Measurements from ENCODE around the gene ZNF331. TPM values are rescaled to one million over a fixed set of nuclear protein-coding genes. Genes with fewer than 3 reads are reported as not detected.

ZNF331 gene
- total RNA-seq, 1 experiment from 2014 or later, result 56.7 TPM

DNA sequence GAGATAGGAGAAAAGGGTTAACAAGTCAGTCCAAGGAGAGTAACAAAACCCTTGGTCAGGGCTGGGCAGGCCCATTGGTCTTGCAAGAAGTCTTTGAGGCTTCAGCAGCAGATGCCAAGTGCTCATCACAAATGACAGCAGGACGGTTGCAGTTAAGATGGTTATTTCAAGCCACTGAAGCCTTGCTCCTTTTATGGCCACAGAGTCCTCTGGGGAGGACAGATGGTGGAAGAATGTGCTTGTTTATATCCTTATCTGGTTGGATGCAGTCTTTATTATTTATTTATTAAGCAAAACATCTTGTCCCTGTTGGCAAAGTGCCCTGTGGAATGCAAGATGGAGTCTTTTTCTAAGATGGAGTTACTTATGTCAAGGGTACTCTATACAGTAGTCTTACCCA, 19.2 kb upstream of the ZNF331 start (continued):
- TF ChIP-seq, protein P1, sequence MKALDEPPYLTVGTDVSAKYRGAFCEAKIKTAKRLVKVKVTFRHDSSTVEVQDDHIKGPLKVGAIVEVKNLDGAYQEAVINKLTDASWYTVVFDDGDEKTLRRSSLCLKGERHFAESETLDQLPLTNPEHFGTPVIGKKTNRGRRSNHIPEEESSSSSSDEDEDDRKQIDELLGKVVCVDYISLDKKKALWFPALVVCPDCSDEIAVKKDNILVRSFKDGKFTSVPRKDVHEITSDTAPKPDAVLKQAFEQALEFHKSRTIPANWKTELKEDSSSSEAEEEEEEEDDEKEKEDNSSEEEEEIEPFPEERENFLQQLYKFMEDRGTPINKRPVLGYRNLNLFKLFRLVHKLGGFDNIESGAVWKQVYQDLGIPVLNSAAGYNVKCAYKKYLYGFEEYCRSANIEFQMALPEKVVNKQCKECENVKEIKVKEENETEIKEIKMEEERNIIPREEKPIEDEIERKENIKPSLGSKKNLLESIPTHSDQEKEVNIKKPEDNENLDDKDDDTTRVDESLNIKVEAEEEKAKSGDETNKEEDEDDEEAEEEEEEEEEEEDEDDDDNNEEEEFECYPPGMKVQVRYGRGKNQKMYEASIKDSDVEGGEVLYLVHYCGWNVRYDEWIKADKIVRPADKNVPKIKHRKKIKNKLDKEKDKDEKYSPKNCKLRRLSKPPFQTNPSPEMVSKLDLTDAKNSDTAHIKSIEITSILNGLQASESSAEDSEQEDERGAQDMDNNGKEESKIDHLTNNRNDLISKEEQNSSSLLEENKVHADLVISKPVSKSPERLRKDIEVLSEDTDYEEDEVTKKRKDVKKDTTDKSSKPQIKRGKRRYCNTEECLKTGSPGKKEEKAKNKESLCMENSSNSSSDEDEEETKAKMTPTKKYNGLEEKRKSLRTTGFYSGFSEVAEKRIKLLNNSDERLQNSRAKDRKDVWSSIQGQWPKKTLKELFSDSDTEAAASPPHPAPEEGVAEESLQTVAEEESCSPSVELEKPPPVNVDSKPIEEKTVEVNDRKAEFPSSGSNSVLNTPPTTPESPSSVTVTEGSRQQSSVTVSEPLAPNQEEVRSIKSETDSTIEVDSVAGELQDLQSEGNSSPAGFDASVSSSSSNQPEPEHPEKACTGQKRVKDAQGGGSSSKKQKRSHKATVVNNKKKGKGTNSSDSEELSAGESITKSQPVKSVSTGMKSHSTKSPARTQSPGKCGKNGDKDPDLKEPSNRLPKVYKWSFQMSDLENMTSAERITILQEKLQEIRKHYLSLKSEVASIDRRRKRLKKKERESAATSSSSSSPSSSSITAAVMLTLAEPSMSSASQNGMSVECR (CRISPR knock-in tag; IDR thresholded peaks at IDR 0.05; ENCODE audit: borderline replicate concordance), result no peak
- TF ChIP-seq ATF1 (CRISPR knock-in tag; IDR thresholded peaks at IDR 0.05), result no peak

DNA sequence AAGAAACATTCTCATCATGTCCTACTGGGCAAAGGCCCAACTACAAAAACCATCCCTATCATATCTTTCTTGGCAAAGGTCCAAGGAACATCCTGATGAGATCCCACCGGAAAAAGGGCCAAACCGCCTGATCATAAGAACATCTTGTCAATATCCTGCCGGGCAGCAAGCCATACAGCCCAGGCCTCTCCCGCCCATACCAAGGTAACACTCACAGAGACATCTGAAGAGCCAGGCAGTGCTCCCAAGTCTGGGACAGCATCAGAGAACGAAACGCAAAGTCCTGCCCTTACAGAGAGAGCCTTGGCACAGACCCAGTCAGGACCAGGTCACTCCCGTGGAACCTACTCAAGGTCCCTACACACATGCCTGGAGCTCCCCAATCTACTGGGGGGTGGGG, 18.5 kb upstream of the ZNF331 start:
- no peaks in the 10 kb centered on the region for H3K27me3 Mint-ChIP-seq (ENCODE audit: low read depth)
- H3K4me3 Mint-ChIP-seq, result no peak overlapping the region
- peaks cover 27% of the 10 kb centered on the region for H3K36me3 Mint-ChIP-seq
- H3K9me3 Mint-ChIP-seq, result peaks cover 9% of the 10 kb centered on the region
- ATAC-seq (no peak), DNase-seq (ENCODE audit: low spot score) (no peak)
- H3K4me1 Mint-ChIP-seq, result peaks cover 14% of the 10 kb centered on the region
- ChIA-PET CTCF (interaction anchor here (1.1 to 1.7 kb wide), 2 partner anchors 227 to 274 kb away, joined by 5 to 11 read pairs; no protein-coding TSS in a partner anchor), POLR2A (no interaction called here)
- peak overlapping the region; percentile 35 for H3K27ac Mint-ChIP-seq
- TF ChIP-seq, protein P2, sequence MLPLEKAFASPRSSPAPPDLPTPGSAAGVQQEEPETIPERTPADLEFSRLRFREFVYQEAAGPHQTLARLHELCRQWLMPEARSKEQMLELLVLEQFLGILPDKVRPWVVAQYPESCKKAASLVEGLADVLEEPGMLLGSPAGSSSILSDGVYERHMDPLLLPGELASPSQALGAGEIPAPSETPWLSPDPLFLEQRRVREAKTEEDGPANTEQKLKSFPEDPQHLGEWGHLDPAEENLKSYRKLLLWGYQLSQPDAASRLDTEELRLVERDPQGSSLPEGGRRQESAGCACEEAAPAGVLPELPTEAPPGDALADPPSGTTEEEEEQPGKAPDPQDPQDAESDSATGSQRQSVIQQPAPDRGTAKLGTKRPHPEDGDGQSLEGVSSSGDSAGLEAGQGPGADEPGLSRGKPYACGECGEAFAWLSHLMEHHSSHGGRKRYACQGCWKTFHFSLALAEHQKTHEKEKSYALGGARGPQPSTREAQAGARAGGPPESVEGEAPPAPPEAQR (CRISPR knock-in tag; IDR thresholded peaks at IDR 0.05), result no peak
- TF ChIP-seq IRF2 (CRISPR knock-in tag; IDR thresholded peaks at IDR 0.05; ENCODE audit: borderline replicate concordance, low read depth), result no peak
- no peak for TF ChIP-seq SP1 (CRISPR knock-in tag; conservative IDR thresholded peaks at IDR 0.05)
- TF ChIP-seq OVOL2 (CRISPR knock-in tag; IDR thresholded peaks at IDR 0.05; ENCODE audit: borderline replicate concordance), result no peak
- TF ChIP-seq SMAD4 (CRISPR knock-in tag; IDR thresholded peaks at IDR 0.05), result no peak
- TF ChIP-seq ZNF396 (CRISPR knock-in tag; IDR thresholded peaks at IDR 0.05; ENCODE audit: borderline replicate concordance), result no peak
- TF ChIP-seq ETV6 (CRISPR knock-in tag; IDR thresholded peaks at IDR 0.05), result no peak
- TF ChIP-seq, protein P3, sequence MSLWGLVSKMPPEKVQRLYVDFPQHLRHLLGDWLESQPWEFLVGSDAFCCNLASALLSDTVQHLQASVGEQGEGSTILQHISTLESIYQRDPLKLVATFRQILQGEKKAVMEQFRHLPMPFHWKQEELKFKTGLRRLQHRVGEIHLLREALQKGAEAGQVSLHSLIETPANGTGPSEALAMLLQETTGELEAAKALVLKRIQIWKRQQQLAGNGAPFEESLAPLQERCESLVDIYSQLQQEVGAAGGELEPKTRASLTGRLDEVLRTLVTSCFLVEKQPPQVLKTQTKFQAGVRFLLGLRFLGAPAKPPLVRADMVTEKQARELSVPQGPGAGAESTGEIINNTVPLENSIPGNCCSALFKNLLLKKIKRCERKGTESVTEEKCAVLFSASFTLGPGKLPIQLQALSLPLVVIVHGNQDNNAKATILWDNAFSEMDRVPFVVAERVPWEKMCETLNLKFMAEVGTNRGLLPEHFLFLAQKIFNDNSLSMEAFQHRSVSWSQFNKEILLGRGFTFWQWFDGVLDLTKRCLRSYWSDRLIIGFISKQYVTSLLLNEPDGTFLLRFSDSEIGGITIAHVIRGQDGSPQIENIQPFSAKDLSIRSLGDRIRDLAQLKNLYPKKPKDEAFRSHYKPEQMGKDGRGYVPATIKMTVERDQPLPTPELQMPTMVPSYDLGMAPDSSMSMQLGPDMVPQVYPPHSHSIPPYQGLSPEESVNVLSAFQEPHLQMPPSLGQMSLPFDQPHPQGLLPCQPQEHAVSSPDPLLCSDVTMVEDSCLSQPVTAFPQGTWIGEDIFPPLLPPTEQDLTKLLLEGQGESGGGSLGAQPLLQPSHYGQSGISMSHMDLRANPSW (CRISPR knock-in tag; conservative IDR thresholded peaks at IDR 0.05; ENCODE audit: low read depth), result no peak
- no peak for TF ChIP-seq ZNF671 (CRISPR knock-in tag; IDR thresholded peaks at IDR 0.05)
- TF ChIP-seq, protein P4, sequence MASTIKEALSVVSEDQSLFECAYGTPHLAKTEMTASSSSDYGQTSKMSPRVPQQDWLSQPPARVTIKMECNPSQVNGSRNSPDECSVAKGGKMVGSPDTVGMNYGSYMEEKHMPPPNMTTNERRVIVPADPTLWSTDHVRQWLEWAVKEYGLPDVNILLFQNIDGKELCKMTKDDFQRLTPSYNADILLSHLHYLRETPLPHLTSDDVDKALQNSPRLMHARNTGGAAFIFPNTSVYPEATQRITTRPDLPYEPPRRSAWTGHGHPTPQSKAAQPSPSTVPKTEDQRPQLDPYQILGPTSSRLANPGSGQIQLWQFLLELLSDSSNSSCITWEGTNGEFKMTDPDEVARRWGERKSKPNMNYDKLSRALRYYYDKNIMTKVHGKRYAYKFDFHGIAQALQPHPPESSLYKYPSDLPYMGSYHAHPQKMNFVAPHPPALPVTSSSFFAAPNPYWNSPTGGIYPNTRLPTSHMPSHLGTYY (CRISPR knock-in tag; IDR thresholded peaks at IDR 0.05), result no peak
- no peak for TF ChIP-seq MXD4 (CRISPR knock-in tag; IDR thresholded peaks at IDR 0.05; ENCODE audit: borderline replicate concordance)
- TF ChIP-seq, protein P5, sequence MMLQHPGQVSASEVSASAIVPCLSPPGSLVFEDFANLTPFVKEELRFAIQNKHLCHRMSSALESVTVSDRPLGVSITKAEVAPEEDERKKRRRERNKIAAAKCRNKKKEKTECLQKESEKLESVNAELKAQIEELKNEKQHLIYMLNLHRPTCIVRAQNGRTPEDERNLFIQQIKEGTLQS (CRISPR knock-in tag; conservative IDR thresholded peaks at IDR 0.05), result no peak
- no peak for TF ChIP-seq TEAD4 (CRISPR knock-in tag; IDR thresholded peaks at IDR 0.05)
- no peak for TF ChIP-seq RELA (CRISPR knock-in tag; IDR thresholded peaks at IDR 0.05; ENCODE audit: borderline replicate concordance)
- TF ChIP-seq PRRX2 (CRISPR knock-in tag; IDR thresholded peaks at IDR 0.05), result no peak

Measured in WTC11 (cell line).